Stimulated activated CD8-positive, alpha-beta memory T cell treated with anti-CD3 and anti-CD28 coated beads, Interleukin-12 subunit alpha, Interleukin-12 subunit beta, amount 100 ng/mL, for 24 hours (primary cell): Measurements from ENCODE around the gene SCTR.
"Not testable (repeated sequence)": the region's sequence is repeated elsewhere in the genome, so short reads cannot be mapped to it uniquely, and the experiment has no call there.

Experiments used
- DNase-seq: peaks from one replicate; pipeline ENCODE4 v3.0.0-alpha.2; 2020; ENCODE audit errors: extremely low read depth

The SCTR gene

GRCh38 chr2:119408221-119408619, 116.1 kb downstream of the SCTR start:
- DNase-seq: no peak

GRCh38 chr2:119407430-119408220, 116.7 kb downstream of the SCTR start:
- DNase-seq: no peak

DNA sequence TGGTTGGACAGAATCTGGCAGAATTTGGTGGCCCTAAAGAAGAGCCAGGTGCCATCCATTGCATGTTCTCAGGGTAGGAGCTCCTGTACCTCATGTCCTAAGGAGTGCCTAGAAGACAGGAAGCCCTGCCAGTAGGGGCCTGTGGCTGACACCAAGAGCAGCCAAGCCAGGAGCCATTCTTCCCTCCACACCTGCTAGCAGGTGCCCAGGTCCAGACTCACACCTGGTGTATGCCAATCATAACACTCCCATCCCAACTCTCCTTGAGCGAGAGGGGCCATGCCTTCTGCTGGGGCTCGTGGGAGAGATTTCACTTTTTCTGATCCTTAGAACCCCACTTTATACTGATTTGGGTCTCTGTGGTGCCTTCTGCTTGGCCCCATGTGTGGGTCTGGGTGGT, 119.1 kb downstream of the SCTR start:
- no peak for DNase-seq

- not testable (repeated sequence) for DNase-seq
These were observed 120.7 kb downstream of the SCTR start for GRCh38 chr2:119403618-119404017.

DNA sequence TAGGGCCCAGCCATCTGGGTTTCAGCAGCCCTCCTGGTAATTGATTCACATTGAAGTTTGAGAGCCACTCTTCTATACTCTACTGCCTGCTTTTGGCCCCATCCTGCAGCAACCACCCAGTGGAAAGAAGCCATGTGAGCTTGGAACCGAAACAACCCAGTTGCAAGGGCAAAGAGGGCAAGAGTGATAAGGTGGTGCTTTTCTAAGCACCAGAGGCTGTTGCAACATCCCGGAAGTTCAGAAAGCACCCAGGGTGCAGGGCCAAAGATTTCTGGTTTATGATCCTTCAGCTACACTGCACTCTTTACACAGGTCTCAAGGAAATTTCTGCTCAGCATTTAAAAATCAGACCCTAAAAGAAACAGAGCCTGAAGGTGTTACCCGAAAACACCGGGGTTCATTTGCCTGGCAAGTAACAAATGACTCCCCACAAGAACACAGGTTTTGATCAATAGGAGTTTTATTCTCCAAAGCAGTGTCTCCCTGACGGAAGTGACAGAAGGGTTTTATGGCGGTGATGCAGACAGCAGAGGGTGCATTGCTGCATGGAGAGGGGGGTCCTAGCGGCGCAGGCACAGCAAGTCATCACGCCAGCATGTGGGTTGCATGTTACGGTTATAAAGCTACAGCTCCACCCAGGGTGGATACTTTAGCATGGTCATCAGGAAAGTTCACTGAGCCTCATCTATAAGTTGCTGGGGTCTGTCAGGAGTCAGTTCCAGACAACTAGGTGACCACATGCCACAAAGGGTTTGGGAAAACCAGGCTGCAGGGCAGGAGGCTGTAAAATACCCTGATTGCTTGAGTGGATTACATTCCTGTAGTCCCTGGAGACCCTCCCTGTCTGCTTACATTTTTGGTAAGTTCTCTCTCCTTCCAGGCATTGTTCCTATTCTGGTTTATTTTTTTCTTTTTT, 121.4 kb downstream of the SCTR start:
- no peak for DNase-seq

DNA sequence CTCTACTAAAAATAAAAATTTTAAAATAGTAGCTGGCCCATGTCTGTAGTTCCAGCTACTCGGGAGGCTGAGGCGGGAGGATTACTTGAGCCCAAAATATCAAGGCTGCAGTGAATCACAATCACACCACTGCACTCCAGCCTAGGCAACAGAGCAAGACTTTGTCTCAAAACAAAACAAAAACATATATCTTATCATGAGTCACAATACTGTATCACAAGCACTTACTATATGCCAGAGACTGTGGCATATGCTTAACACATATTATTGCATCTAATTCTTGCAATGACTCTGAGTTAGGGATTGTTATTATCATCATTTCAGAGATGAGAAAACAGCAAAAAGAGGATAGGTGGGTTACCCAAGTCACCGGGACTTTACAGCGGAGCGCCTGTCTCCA, 122.2 kb downstream of the SCTR start:
- DNase-seq: no peak

DNA sequence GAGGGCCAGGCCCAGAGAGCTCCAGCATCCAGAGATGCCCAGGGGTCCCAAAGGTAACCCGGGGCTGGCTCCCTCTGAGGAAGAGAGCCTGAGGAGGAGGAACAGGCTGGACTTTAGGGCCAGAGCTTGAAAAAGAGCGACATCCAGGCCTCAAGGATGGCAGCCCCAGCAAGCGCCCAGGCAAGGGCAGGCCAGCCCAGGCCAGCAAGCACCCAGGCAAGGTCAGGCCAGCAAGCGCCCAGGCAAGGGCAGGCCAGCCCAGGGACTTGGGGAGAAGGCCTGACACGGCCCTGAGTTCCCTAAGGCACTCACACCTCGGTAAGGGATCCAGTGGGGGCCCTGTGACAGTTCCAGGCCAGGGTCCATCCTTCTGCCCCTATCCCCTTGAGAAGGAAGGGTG, 127.1 kb downstream of the SCTR start:
- DNase-seq: no peak

GRCh38 chr2:119393971-119394748, 130.1 kb downstream of the SCTR start:
- no peak for DNase-seq
